ENCODE measurements around the gene BTN3A1.
"Not testable (repeated sequence)": the region's sequence is repeated elsewhere in the genome, so short reads cannot be mapped to it uniquely, and the experiment has no call there.

The BTN3A1 gene

GRCh38 chr6:26416288-26416687 lies 14.2 kb downstream of the BTN3A1 start (continued):
- no peak for TF ChIP-seq RBAK (tag by site-specific recombination; IDR thresholded peaks at IDR 0.05)
- no peak for TF ChIP-seq ZNF146 (tag by site-specific recombination; IDR thresholded peaks at IDR 0.05)

- H3K36me3 ChIP-seq (ENCODE audit: control insufficient read depth in 2 of 2, insufficient read depth in 1 of 2, low read length in 2 of 2); H3K4me1 ChIP-seq (ENCODE audit: control insufficient read depth, insufficient read depth, low read length); H3K4me3 ChIP-seq (ENCODE audit: low read depth, low read length); H3K27ac ChIP-seq (ENCODE audit: extremely low read depth, low read depth, low read length); H3K9me3 ChIP-seq (ENCODE audit: control insufficient read depth, insufficient read depth, low read depth, low read length): not testable (repeated sequence)
- ChIA-PET CTCF (interaction anchor here (4.2 kb wide), 1 partner anchor 77 kb away, joined by 25 read pairs; no protein-coding TSS in a partner anchor), POLR2A (interaction anchor here (0.6 kb wide), 1 partner anchor 221 kb away, joined by 6 read pairs; no protein-coding TSS in a partner anchor)
- peak; percentile 42 for TF ChIP-seq SETDB1 (IDR thresholded peaks at IDR 0.05; ENCODE audit: insufficient read length, low read length)
Measured at GRCh38 chr6:26418077-26418476, 16.0 kb downstream of the BTN3A1 start.

- H3K27ac ChIP-seq (ENCODE audit: extremely low read depth, low read depth, low read length); H3K4me3 ChIP-seq (ENCODE audit: low read depth, low read length); H3K4me1 ChIP-seq (ENCODE audit: control insufficient read depth, insufficient read depth, low read length); H3K9me3 ChIP-seq (ENCODE audit: control insufficient read depth, insufficient read depth, low read depth, low read length): not testable (repeated sequence)
- CTCF ChIA-PET = interaction anchor here (1.1 to 4.2 kb wide), 2 partner anchors 27 to 77 kb away, joined by 6 to 25 read pairs; no protein-coding TSS in a partner anchor
- POLR2A ChIA-PET = interaction anchor here (0.6 kb wide), 1 partner anchor 1126 kb away, joined by 4 read pairs; no protein-coding TSS in a partner anchor
- H3K36me3 ChIP-seq (ENCODE audit: control insufficient read depth in 2 of 2, insufficient read depth in 1 of 2, low read length in 2 of 2) = peaks cover 0 to 11% of the 10 kb centered on the region in 2 experiments; a peak in 2 of 3 replicates
Measured at GRCh38 chr6:26418795-26419194, 16.7 kb downstream of the BTN3A1 start.

- peaks cover 4 to 22% of the 10 kb centered on the region in 2 experiments for H3K36me3 ChIP-seq (ENCODE audit: control insufficient read depth in 2 of 2, insufficient read depth in 1 of 2, low read length in 2 of 2)
- H3K4me1 ChIP-seq (ENCODE audit: control insufficient read depth, insufficient read depth, low read length) = no peaks in the 10 kb centered on the region
- ChIA-PET POLR2A (no interaction called here), CTCF (interaction anchor here (0.6 to 4.2 kb wide), 4 partner anchors 16 to 261 kb away, joined by 3 to 25 read pairs (median 3); no protein-coding TSS in a partner anchor)
- peak overlapping the region; percentile 9; the same call in 1 of the 2 replicates for H3K4me3 ChIP-seq (ENCODE audit: low read depth, low read length)
- H3K9me3 ChIP-seq (ENCODE audit: control insufficient read depth, insufficient read depth, low read depth, low read length) = no peaks in the 10 kb centered on the region
- peak overlapping the region; percentile 54 for H3K27ac ChIP-seq (ENCODE audit: extremely low read depth, low read depth, low read length)
- TF ChIP-seq ZSCAN30 (tag by site-specific recombination; IDR thresholded peaks at IDR 0.05) (no peak), ZNF571 (tag by site-specific recombination; IDR thresholded peaks at IDR 0.05) (no peak), ZBTB48 (tag by site-specific recombination; IDR thresholded peaks at IDR 0.05) (0 out of 2 replicates have a peak, but pooled peaks have one; percentile 17), ZNF600 (tag by site-specific recombination; IDR thresholded peaks at IDR 0.05) (0 out of 2 replicates have a peak, but pooled peaks have one; percentile 18), ZNF341 (tag by site-specific recombination; IDR thresholded peaks at IDR 0.05; ENCODE audit: low read depth) (peak; percentile 11; the same call in 1 of the 2 replicates), ZNF654 (tag by site-specific recombination; IDR thresholded peaks at IDR 0.05; ENCODE audit: low read depth) (peak; percentile 35), GFI1B (tag by site-specific recombination; IDR thresholded peaks at IDR 0.05) (no peak), HIC1 (tag by site-specific recombination; IDR thresholded peaks at IDR 0.05) (no peak), ZBTB17 (tag by site-specific recombination; IDR thresholded peaks at IDR 0.05) (peak; percentile 15; the same call in 1 of the 2 replicates), CTCF (tag by site-specific recombination; IDR thresholded peaks at IDR 0.05) (peak; percentile 67; the same call in 1 of the 2 replicates), SP7 (tag by site-specific recombination; IDR thresholded peaks at IDR 0.05) (0 out of 2 replicates have a peak, but pooled peaks have one; percentile 16), ZNF837 (tag by site-specific recombination; IDR thresholded peaks at IDR 0.05) (no peak), ZNF398 (tag by site-specific recombination; IDR thresholded peaks at IDR 0.05) (no peak; the same call in 1 of the 2 replicates), PRDM1 (tag by site-specific recombination; IDR thresholded peaks at IDR 0.05) (peak; percentile 65), SCRT1 (tag by site-specific recombination; IDR thresholded peaks at IDR 0.05; ENCODE audit: borderline replicate concordance) (no peak), ZNF501 (tag by site-specific recombination; IDR thresholded peaks at IDR 0.05) (0 out of 2 replicates have a peak, but pooled peaks have one; percentile 52), SP3 (tag by site-specific recombination; IDR thresholded peaks at IDR 0.05) (no peak), ZNF560 (tag by site-specific recombination; IDR thresholded peaks at IDR 0.05; ENCODE audit: borderline replicate concordance) (no peak), MZF1 (tag by site-specific recombination; IDR thresholded peaks at IDR 0.05; ENCODE audit: borderline replicate concordance) (0 out of 2 replicates have a peak, but pooled peaks have one; percentile 5), ZNF302 (tag by site-specific recombination; IDR thresholded peaks at IDR 0.05; ENCODE audit: low read depth) (no peak), ZNF146 (tag by site-specific recombination; IDR thresholded peaks at IDR 0.05) (no peak)
Measured at GRCh38 chr6:26420688-26421171, 18.7 kb downstream of the BTN3A1 start.
